ENCODE results near the gene CDC25B. TPM values are rescaled to one million over a fixed set of nuclear protein-coding genes. Genes with fewer than 3 reads are reported as not detected.

The CDC25B gene
- total RNA-seq, 1 experiment from 2014 or later = 223 TPM

- ChIA-PET CTCF (no interaction called here), RAD21 (ENCODE audit: low non-redundant PET in 1 of 2, low total read pairs in 2 of 2, uncharacterized antibody in 2 of 2, unreplicated experiment in 2 of 2) (no interaction called here)
- intact Hi-C loops (cut with micrococcal nuclease) = no loop called here
Observed at GRCh38 chr20:3802524-3803239, 6.6 kb downstream of the CDC25B start.

GRCh38 chr20:3803289-3803688 lies 7.2 kb downstream of the CDC25B start:
- peaks cover 55 to 84% of the 10 kb centered on the region in 2 experiments for H3K4me1 ChIP-seq (ENCODE audit: control insufficient read depth in 1 of 2, insufficient read depth in 2 of 2, low read length in 2 of 2)
- intact Hi-C loops (cut with micrococcal nuclease) = no loop called here
- RAD21 ChIA-PET (ENCODE audit: low non-redundant PET in 1 of 2, low total read pairs in 2 of 2, uncharacterized antibody in 2 of 2, unreplicated experiment in 2 of 2) = no interaction called here
- TF ChIP-seq ZNF274 (IDR thresholded peaks at IDR 0.05; ENCODE audit: low read depth, low read length) (no peak), TCF7L2 (IDR thresholded peaks at IDR 0.05; ENCODE audit: borderline replicate concordance, extremely low read depth, insufficient read depth, insufficient read length) (no peak), MAX (IDR thresholded peaks at IDR 0.05) (no peak), YY1 (IDR thresholded peaks at IDR 0.05; ENCODE audit: extremely low read depth, insufficient replicate concordance, low read depth, low read length) (no peak), ELF1 (IDR thresholded peaks at IDR 0.05; ENCODE audit: borderline replicate concordance, low read depth) (no peak), SIN3A (IDR thresholded peaks at IDR 0.05; ENCODE audit: low read depth) (no peak), ZBTB33 (IDR thresholded peaks at IDR 0.05; ENCODE audit: extremely low read depth, insufficient replicate concordance, low read length) (no peak), POLR2AphosphoS5 (IDR thresholded peaks at IDR 0.05; ENCODE audit: low read depth, low read length) (no peak), CBX3 (IDR thresholded peaks at IDR 0.05; ENCODE audit: low read depth) (no peak), JUND (IDR thresholded peaks at IDR 0.05) (no peak), SP1 (IDR thresholded peaks at IDR 0.05; ENCODE audit: low read depth) (no peak), ATF3 (IDR thresholded peaks at IDR 0.05) (no peak), POLR2A (IDR thresholded peaks at IDR 0.05; ENCODE audit: borderline replicate concordance, extremely low read depth, insufficient read depth, insufficient read length) (no peak)

More at GRCh38 chr20:3802524-3803239, 6.6 kb downstream of the CDC25B start:
- no peak for ATAC-seq
- no peaks in the 10 kb centered on the region for H3K9me3 ChIP-seq (ENCODE audit: control insufficient read depth in 1 of 2, insufficient read depth in 1 of 2, low read depth in 1 of 2, low read length in 2 of 2)
- peaks cover 55 to 84% of the 10 kb centered on the region in 2 experiments for H3K4me1 ChIP-seq (ENCODE audit: control insufficient read depth in 1 of 2, insufficient read depth in 2 of 2, low read length in 2 of 2)
- POLR2A ChIA-PET = no interaction called here
- BruUV-seq (replicated peaks) = no TSS peak
- no peaks in the 10 kb centered on the region for H3K27me3 ChIP-seq (ENCODE audit: insufficient read depth, low read length)
- peaks cover 34 to 74% of the 10 kb centered on the region in 2 experiments for H3K36me3 ChIP-seq (ENCODE audit: control insufficient read depth in 1 of 2, insufficient read depth in 2 of 2, low read length in 2 of 2)
- no peak overlapping the region for H3K4me2 ChIP-seq (ENCODE audit: low read length)
- H3K27ac ChIP-seq (ENCODE audit: low read depth, low read length) = peak overlapping the region; percentile 18; the same call in 1 of the 2 replicates
- no peak for DNase-seq (ENCODE audit: low read depth, low spot score)
- H3K4me3 ChIP-seq (replicated peaks in 1 of 2; ENCODE audit: low read depth in 1 of 2, low read length in 2 of 2) = no peak overlapping the region
- no peaks in the 10 kb centered on the region for H3K9me2 ChIP-seq (ENCODE audit: insufficient read depth)
- no peaks in the 10 kb centered on the region for H4K20me1 ChIP-seq (ENCODE audit: insufficient read depth)
- peaks cover 54% of the 10 kb centered on the region for H3K79me2 ChIP-seq (ENCODE audit: insufficient read depth, low read length)
- no peak overlapping the region for H3K9ac ChIP-seq (ENCODE audit: low read length)
- no peak overlapping the region for H2AFZ ChIP-seq (ENCODE audit: low read depth, low read length, poor library complexity, severe bottlenecking)
- TF ChIP-seq JUND (IDR thresholded peaks at IDR 0.05) (no peak), POLR2A (IDR thresholded peaks at IDR 0.05; ENCODE audit: borderline replicate concordance, extremely low read depth, insufficient read depth, insufficient read length) (no peak), CEBPB (IDR thresholded peaks at IDR 0.05; ENCODE audit: low read depth) (no peak)

More at GRCh38 chr20:3803289-3803688, 7.2 kb downstream of the CDC25B start:
- Histone ChIP-seq H3K4me3 (replicated peaks in 1 of 2; ENCODE audit: low read depth in 1 of 2, low read length in 2 of 2) (no peak overlapping the region), H3K27me3 (ENCODE audit: insufficient read depth, low read length) (no peaks in the 10 kb centered on the region), H3K79me2 (ENCODE audit: insufficient read depth, low read length) (peaks cover 48% of the 10 kb centered on the region), H3K9me2 (ENCODE audit: insufficient read depth) (no peaks in the 10 kb centered on the region), H3K4me2 (ENCODE audit: low read length) (no peak overlapping the region), H3K9me3 (ENCODE audit: control insufficient read depth in 1 of 2, insufficient read depth in 1 of 2, low read depth in 1 of 2, low read length in 2 of 2) (no peaks in the 10 kb centered on the region), H2AFZ (ENCODE audit: low read depth, low read length, poor library complexity, severe bottlenecking) (no peak overlapping the region), H3K9ac (ENCODE audit: low read length) (no peak overlapping the region), H3K27ac (ENCODE audit: low read depth, low read length) (peak overlapping the region; percentile 100; the same call in 1 of the 2 replicates), H4K20me1 (ENCODE audit: insufficient read depth) (no peaks in the 10 kb centered on the region), H3K36me3 (ENCODE audit: control insufficient read depth in 1 of 2, insufficient read depth in 2 of 2, low read length in 2 of 2) (peaks cover 31 to 71% of the 10 kb centered on the region in 2 experiments)
- POLR2A ChIA-PET = no interaction called here
- ATAC-seq (no peak), DNase-seq (ENCODE audit: low read depth, low spot score) (no peak)
- BruUV-seq (replicated peaks) = no TSS peak
- CTCF ChIA-PET = no interaction called here

Measured in HCT116 (cell line).